Esophagus squamous epithelium (tissue), 4 donors: Measurements from ENCODE around the gene NR1I3.

ENCODE experiments used
- CTCF ChIP-seq, 6 experiments: fragments of 450-650 bp in 4 of 6; fragments of 200-600 bp in 2 of 6; sonication (generic) in 2 of 6; IDR thresholded peaks; one replicate each; pipeline ENCODE4 v1.5.1; 2016 to 2019; ENCODE audit warnings: antibody characterized with exemption in 6 of 6, mild to moderate bottlenecking in 4 of 6, moderate library complexity in 4 of 6
- POLR2A ChIP-seq, 4 donors: fragments of 450-650 bp; IDR thresholded peaks; one replicate each; pipeline ENCODE4 v1.6.1; 2017; ENCODE audit warnings: antibody characterized with exemption in 4 of 4, mild to moderate bottlenecking in 4 of 4, moderate library complexity in 3 of 4

DNA sequence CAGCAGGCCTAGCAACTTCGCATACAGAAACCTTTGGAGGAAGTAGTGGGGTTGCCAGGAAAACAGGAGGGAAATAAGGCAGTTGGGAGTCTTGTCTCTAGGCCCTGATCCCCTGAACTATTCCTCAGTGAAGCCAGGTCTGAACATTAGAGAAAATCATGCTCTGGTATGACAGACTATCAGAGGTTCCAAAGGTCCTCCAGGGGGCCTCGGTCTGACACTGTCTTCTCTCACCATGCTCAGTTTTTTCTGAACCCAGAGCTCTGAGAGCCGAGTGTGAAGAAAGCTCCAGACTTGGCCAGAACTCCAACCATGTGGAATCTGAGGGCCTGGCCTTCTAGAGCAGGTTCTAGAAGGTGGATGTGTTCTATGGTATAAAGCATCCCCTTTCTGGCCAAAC, 8.1 kb downstream of the NR1I3 start:
- no peak for TF ChIP-seq CTCF (IDR thresholded peaks at IDR 0.05)
- no peak for TF ChIP-seq POLR2A (IDR thresholded peaks at IDR 0.05)
